Activated T-helper 2 cell treated with anti-CD3 and anti-CD28 coated beads, Interferon-gamma antibody, Interleukin-2, Interleukin-4, amounts not matched to agents 10 μg/mL and 5 μg/mL and 100 μg/mL, durations not matched to agents 14 hours and 24 hours and 36 hours (primary cell): ENCODE results near the gene CD93. TPM values are rescaled to one million over a fixed set of nuclear protein-coding genes. Genes with fewer than 3 reads are reported as not detected.

Source experiments
- DNase-seq: peaks from one replicate; pipeline ENCODE4 v3.0.0; 2021; ENCODE audit warnings: low spot score
- H3K27ac Mint-ChIP-seq: one replicate; pipeline ENCODE4 v1.8.0; 2021; ENCODE audit warnings: mixed read lengths
- H3K27me3 Mint-ChIP-seq: one replicate; pipeline ENCODE4 v1.8.0; 2021; ENCODE audit warnings: low read depth, mixed read lengths
- H3K36me3 Mint-ChIP-seq: one replicate; pipeline ENCODE4 v1.8.0; 2021; ENCODE audit warnings: low read depth, mixed read lengths
- H3K4me1 Mint-ChIP-seq: one replicate; pipeline ENCODE4 v1.8.0; 2021; ENCODE audit warnings: low read depth, mixed read lengths
- H3K4me3 Mint-ChIP-seq: one replicate; pipeline ENCODE4 v1.8.0; 2021; ENCODE audit warnings: low read depth, mild to moderate bottlenecking, moderate library complexity, mixed read lengths
- H3K9me3 Mint-ChIP-seq: one replicate; pipeline ENCODE4 v1.8.0; 2021; ENCODE audit warnings: mixed read lengths
- intact Hi-C: fragments of 100-400 bp; cut with micrococcal nuclease; formaldehyde crosslinking; loops from one replicate; pipeline ENCODE4 v1.15.1; 2023
- total RNA-seq: library from RNA; stranded (reverse); gene quantifications from 2 replicates; pipeline ENCODE4 v1.2.3, GENCODE V29; 2022

Gene CD93
- total RNA-seq, 1 donor from 2014 or later, result 1.9 TPM

DNA sequence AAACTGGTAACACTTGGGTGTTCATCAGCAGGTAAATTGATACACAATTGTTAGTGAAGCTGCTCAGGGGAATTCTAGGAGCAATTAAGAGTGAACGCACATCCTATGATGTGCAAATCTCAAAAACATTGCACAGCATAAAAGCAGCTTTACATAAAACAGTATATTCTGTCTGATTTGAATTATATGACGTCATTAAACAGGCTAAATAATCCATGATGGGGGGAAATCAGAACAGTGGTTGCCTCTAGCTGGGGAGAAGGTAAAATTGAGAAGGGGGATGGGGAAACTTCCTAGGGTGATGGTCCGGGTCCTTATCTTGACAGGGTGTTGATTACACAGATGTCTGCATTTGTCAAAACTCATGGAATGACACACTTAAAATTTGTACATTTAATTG is 19.4 kb downstream of the CD93 start:
- Mint-ChIP-seq H3K27me3 (peaks cover 11% of the 10 kb centered on the region), H3K4me1 (no peaks in the 10 kb centered on the region), H3K36me3 (no peaks in the 10 kb centered on the region), H3K4me3 (no peak overlapping the region), H3K27ac (no peak overlapping the region), H3K9me3 (no peaks in the 10 kb centered on the region)
- no peak for DNase-seq
- intact Hi-C loops, result no loop called here

DNA sequence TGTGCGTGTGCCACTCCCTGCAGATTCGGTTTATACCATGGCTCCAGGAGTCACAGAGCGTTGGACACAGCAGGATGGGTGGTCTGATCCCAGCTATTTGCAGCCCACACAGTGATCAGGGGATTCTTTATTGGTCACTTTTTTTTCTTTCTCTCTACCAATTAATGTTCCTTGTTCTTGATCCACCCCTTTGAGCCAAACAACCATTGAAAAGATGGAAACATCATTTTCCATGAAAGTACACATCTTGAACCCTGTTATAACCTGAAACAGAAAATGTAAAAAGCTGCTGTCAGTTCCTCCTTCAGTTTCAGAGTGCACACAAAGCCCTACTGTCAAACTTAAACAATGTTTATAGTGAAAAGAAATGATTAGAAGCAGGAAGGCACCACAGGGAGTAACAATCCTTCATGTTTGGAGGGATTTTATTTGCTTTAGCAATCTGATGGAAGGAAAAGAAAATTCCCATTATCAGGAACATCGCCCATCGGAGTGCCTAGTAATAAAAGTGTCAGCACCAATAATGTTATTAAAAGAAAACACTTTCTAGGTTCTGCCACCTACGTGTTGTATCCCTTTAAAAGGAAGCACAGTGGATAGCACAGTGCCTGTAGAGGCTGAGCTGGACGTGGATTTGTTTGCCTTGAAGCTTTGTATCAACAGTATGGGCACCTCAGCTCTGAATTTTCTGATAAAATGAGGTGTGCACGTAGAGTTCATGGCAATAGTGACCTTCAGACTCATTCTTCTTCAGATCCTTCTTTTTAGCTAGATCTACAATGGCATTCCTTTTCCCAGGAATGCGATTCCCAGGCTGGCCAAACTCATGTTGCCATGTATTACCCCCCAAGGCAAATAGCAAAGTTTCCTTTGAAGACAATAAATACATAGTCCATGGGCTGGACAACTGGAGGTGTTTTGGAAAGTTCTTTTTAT is 20.6 kb downstream of the CD93 start:
- Mint-ChIP-seq H3K27me3 (peaks cover 13% of the 10 kb centered on the region), H3K27ac (no peak overlapping the region), H3K36me3 (no peaks in the 10 kb centered on the region), H3K4me1 (no peaks in the 10 kb centered on the region), H3K9me3 (no peaks in the 10 kb centered on the region), H3K4me3 (no peak overlapping the region)
- DNase-seq, result no peak
- intact Hi-C loops, result no loop called here

DNA sequence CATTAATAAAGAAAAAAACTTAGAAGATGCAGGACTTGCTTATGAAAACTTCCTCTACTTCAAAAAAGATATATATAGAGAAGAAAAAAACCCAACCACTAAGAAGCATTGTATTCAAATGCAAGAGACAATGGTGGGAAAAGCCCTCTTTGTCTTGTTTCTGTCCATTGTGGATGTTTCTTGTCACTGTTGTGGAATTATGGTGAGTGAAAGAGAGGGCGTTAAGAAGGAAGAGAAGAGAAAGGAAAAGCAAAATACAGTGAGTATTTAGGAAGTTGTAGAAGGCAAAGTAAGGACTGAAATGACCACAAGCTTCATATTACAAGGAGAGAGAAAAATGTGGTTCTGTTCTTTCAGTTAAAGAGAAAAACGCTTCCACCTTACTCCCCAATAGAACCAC is 22.5 kb downstream of the CD93 start:
- Mint-ChIP-seq H3K4me3 (no peak overlapping the region), H3K9me3 (no peaks in the 10 kb centered on the region), H3K27ac (no peak overlapping the region)

DNA sequence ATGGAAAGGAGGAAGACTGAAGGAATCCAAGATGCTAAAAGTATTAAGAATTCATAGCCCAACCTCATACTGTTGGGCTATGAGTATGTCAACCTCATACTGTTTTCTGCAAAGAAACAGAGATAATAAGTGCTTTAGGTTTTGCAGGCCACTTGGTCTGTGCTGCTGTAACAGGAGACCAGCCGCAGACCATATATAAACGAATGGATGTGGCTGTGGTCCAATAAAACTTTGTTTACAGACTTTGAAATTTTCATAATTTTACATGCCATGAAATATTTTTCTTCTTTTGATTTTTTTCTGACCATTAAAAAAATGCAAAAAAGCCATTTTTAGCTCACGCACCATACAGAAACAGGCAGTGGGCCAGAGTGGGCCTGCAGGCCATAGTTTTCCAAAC is 23.0 kb downstream of the CD93 start:
- Mint-ChIP-seq H3K9me3 (no peaks in the 10 kb centered on the region), H3K36me3 (no peaks in the 10 kb centered on the region), H3K4me3 (no peak overlapping the region), H3K4me1 (no peaks in the 10 kb centered on the region), H3K27me3 (peaks cover 22% of the 10 kb centered on the region), H3K27ac (no peak overlapping the region)
- DNase-seq, result no peak
- intact Hi-C loops, result no loop called here

More for the DNA sequence above, 22.5 kb downstream of the CD93 start:
- H3K4me1 Mint-ChIP-seq, result no peaks in the 10 kb centered on the region
- H3K36me3 Mint-ChIP-seq, result no peaks in the 10 kb centered on the region
- peaks cover 22% of the 10 kb centered on the region for H3K27me3 Mint-ChIP-seq
- intact Hi-C loops, result no loop called here
- no peak for DNase-seq

DNA sequence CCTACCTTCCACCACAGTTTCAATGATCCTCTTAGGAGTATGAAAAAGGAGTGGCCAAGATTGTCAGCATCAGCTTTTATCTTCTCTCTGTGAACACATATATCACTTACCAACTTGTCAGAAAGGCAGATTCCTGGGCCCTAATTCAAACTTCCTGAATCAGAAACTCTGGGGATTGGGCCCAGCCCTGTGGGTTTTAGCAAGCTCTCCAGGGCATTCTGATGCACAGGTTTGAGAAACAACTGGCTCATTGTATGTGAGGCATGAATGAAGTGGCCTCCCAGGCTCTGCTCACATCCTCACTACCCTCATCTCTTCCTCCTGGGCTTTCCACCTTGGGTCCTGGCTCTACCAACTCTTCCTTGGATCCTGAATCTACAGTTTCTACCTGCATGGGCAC is 23.5 kb downstream of the CD93 start:
- Mint-ChIP-seq H3K9me3 (no peaks in the 10 kb centered on the region), H3K27me3 (peaks cover 22% of the 10 kb centered on the region), H3K4me3 (no peak overlapping the region), H3K27ac (no peak overlapping the region), H3K36me3 (no peaks in the 10 kb centered on the region), H3K4me1 (no peaks in the 10 kb centered on the region)
- intact Hi-C loops, result no loop called here
- DNase-seq, result no peak

DNA sequence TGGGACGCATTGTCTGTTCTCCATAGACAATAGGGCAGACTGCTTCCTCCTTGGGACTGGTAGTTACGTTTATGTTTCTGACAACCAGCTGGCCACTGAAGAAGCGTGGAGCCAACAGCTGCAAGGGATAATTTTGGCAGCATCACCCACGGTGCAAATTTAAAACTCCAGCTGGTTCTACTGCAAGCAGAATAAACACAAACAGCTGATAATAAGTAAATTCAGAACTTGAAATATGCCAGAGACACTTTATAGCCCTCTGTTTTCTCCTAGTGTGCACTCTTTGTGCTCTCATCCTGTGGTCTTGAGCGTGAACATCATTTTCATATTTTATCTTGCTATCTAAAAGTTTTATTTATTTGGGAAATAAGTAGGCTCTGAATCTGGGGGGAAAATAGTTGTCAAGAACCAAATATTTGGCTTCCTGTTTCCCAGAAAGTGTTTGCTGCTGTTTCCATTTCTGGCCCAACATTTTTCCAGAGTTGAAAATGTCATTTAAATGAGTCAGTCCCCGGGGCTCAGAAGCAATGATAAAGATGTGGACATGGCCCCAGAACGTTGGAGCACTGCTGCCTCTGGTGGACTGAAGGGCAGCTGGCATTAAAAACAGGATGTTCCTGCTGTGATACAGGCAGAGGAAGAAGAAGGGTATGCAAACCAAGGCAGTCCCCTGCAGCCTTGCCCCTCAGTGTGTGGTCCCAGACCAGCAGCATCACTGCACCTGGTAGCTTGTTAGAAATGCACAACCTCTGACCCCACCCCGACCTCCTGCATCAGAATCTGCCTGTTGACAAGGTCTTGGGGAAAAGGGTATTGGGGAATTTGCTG is 24.2 kb downstream of the CD93 start:
- H3K36me3 Mint-ChIP-seq, result no peaks in the 10 kb centered on the region
- H3K27ac Mint-ChIP-seq, result no peak overlapping the region
- no peak overlapping the region for H3K4me3 Mint-ChIP-seq
- H3K4me1 Mint-ChIP-seq, result no peaks in the 10 kb centered on the region
- no peak for DNase-seq
- H3K9me3 Mint-ChIP-seq, result no peaks in the 10 kb centered on the region
- H3K27me3 Mint-ChIP-seq, result peaks cover 22% of the 10 kb centered on the region
- intact Hi-C loops, result no loop called here

DNA sequence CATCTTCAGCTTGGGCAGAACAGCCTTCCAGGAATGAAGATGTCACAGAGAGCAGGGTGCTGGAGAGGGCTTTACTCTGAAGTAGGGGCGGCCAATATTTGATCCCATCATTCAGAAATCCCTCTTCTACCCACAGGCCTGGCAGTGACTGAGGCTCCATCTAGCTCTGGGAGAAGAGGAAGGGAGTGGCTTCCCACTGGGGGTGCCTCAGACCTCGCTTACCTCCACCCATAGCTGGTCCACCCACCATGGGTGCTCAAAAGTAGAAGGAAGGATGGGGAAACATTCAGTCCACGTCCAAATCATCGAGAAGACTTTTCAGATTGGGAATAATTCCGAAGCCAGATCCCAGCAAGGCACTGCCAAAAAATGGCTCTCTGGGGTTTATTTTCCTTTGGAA is 24.9 kb downstream of the CD93 start:
- H3K9me3 Mint-ChIP-seq, result no peaks in the 10 kb centered on the region
- no peak overlapping the region for H3K4me3 Mint-ChIP-seq
- H3K36me3 Mint-ChIP-seq, result no peaks in the 10 kb centered on the region
- peaks cover 26% of the 10 kb centered on the region for H3K27me3 Mint-ChIP-seq
- DNase-seq, result no peak
- intact Hi-C loops, result no loop called here
- no peaks in the 10 kb centered on the region for H3K4me1 Mint-ChIP-seq
- H3K27ac Mint-ChIP-seq, result no peak overlapping the region

DNA sequence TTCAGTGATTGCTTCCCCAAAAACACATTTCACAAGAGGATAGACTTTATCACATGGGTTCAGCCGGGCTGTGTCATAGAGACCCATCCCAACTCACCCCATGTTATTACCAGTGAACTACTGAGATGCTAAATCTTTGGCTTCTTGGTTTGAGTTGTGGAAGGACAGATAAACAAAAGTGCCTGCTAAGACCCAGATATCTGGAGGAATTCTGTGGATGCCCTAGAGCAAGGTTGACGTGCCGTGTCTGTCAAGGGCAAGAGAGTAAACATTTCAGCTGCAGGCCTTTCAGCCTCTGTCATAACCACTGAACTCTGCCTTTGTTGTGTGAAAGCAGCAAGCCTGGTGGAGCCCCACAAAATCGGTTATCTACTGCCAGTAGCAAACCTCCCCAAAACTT is 25.5 kb downstream of the CD93 start:
- Mint-ChIP-seq H3K27ac (no peak overlapping the region), H3K36me3 (no peaks in the 10 kb centered on the region), H3K27me3 (peaks cover 31% of the 10 kb centered on the region), H3K4me1 (no peaks in the 10 kb centered on the region), H3K4me3 (no peak overlapping the region), H3K9me3 (no peaks in the 10 kb centered on the region)
- intact Hi-C loops, result no loop called here
- DNase-seq, result no peak

DNA sequence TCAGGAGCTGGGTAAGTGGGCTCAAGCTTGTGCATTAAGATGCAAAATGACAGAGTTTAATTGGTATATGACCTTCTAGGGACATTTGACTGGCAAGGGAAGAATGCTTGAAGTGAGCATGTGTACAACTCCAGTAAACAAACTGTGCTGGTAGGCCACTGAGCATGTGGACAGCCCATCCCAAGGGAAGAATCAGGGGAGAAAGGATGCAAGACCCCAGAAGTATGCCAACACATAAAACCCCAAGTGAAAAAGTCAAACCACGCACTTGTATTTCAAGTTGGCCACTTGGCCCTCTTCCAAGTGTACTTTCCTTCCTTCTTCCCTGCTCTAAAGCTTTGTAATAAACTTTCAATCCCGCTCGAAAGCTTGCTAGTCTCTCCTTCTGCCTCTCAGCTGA is 26.3 kb downstream of the CD93 start:
- Mint-ChIP-seq H3K4me3 (no peak overlapping the region), H3K36me3 (no peaks in the 10 kb centered on the region), H3K27ac (no peak overlapping the region), H3K27me3 (peaks cover 28% of the 10 kb centered on the region), H3K9me3 (no peaks in the 10 kb centered on the region), H3K4me1 (no peaks in the 10 kb centered on the region)
- intact Hi-C loops, result loop anchor here (10.0 kb wide), 1 partner anchor 1355 kb away; the partner anchor contains the start of gene PAX1
- no peak for DNase-seq

DNA sequence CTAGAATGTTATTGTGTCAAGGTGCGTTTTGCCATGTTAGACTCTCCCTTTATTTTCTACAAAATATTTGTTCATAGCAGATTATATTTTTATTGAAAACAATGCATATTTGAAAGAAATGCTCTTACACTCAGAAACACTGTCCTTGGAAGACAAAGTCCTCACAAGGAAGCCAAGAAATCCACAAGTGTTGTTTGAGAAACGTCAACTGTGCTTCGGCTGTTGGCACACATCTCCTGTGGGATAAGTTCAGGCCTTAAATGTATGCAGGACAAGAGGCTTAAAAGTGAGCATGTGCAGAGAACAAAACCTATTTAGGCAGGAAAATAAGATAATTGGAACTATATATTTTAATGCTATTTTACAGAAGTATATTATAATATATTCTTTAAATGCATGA is 27.1 kb downstream of the CD93 start:
- Mint-ChIP-seq H3K27ac (no peak overlapping the region), H3K4me3 (no peak overlapping the region), H3K9me3 (no peaks in the 10 kb centered on the region), H3K27me3 (peaks cover 25% of the 10 kb centered on the region), H3K36me3 (no peaks in the 10 kb centered on the region), H3K4me1 (no peaks in the 10 kb centered on the region)
- DNase-seq, result no peak
- intact Hi-C loops, result loop anchor here (10.0 kb wide), 1 partner anchor 1354 kb away; the partner anchor contains the start of gene PAX1

DNA sequence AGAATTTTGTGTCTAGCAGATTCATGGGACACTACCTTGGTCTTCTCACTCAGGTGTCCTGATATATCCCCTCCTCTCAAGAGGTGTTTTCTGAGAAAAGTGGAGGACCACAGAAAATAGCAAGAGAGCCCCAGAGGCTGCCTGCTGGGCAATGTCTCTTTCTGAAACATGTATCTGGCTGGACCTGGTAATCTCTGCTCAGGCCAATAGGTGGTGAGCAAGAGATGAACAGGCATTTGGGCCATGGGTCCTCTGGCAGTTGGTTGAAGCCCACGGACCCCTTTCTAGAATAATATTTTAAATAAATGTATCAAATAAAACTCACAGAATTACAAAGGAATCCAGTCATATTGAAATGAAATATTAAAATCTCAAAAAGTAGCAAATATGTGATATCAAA is 27.9 kb downstream of the CD93 start:
- no peak overlapping the region for H3K4me3 Mint-ChIP-seq
- H3K27ac Mint-ChIP-seq, result no peak overlapping the region
- no peak for DNase-seq
- intact Hi-C loops, result loop anchor here (10.0 kb wide), 1 partner anchor 1353 kb away; the partner anchor contains the start of gene PAX1
- H3K36me3 Mint-ChIP-seq, result no peaks in the 10 kb centered on the region
- peaks cover 26% of the 10 kb centered on the region for H3K27me3 Mint-ChIP-seq
- no peaks in the 10 kb centered on the region for H3K4me1 Mint-ChIP-seq
- no peaks in the 10 kb centered on the region for H3K9me3 Mint-ChIP-seq

DNA sequence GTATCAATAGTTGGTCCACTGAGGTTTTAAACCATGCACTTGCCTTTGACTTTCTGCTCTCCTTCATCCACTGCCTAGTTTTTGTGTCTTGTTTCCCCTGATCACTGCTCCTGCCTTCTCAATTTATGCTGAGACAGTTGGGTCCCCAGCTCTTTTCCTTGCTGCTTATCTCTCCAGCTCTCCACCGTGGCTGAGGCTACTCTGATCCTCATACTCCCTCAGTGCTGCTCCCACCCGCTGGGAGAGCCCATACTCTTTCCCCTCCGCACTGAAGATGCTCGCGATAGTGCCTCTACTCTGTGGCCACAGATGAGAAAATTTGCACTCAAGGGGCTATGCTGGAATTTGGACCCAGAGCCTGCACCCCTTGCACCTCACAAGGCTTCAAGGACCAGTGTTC is 33.2 kb downstream of the CD93 start:
- intact Hi-C loops, result loop anchor here (1.0 to 10.0 kb wide), 2 partner anchors 182 to 1348 kb away; partner anchors contain the start of gene PAX1
- H3K36me3 Mint-ChIP-seq, result no peaks in the 10 kb centered on the region
- peaks cover 50% of the 10 kb centered on the region for H3K27me3 Mint-ChIP-seq
- H3K27ac Mint-ChIP-seq, result no peak overlapping the region
- no peak overlapping the region for H3K4me3 Mint-ChIP-seq
- no peaks in the 10 kb centered on the region for H3K4me1 Mint-ChIP-seq
- no peak for DNase-seq
- no peaks in the 10 kb centered on the region for H3K9me3 Mint-ChIP-seq
